HG03442 (cell line): Measurements from ENCODE around the gene ACAP3.

Experiments
- ATAC-seq: cut with Tn5 transposase; IDR thresholded peaks from one replicate; pipeline ENCODE4 v1.9.1; 2021; ENCODE audit warnings: mild to moderate bottlenecking, moderate library complexity; ENCODE audit not compliant: unreplicated experiment

ACAP3 gene

GRCh38 chr1:1332031-1332755 is 24.5 kb upstream of the ACAP3 start:
- no peak for ATAC-seq

GRCh38 chr1:1331068-1331965 is 23.6 kb upstream of the ACAP3 start, which contains the start of gene TAS1R3:
Gene TAS1R3, plus strand, starts transcription at chr1:1331280. Its CDS starts 66 bp downstream, at chr1:1331346.
- no peak for ATAC-seq

- ATAC-seq: no peak
Measured at GRCh38 chr1:1330366-1331067, 22.8 kb upstream of the ACAP3 start.

GRCh38 chr1:1329304-1330210 is 21.8 kb upstream of the ACAP3 start:
- no peak for ATAC-seq

- no peak for ATAC-seq
Measured at GRCh38 chr1:1328254-1328653, 20.5 kb upstream of the ACAP3 start.

GRCh38 chr1:1327291-1327690 is 19.6 kb upstream of the ACAP3 start:
- ATAC-seq: no peak

GRCh38 chr1:1326075-1326605 is 18.4 kb upstream of the ACAP3 start:
- no peak for ATAC-seq

GRCh38 chr1:1325288-1326074 is 17.8 kb upstream of the ACAP3 start:
- ATAC-seq: no peak

- peak; percentile 61 for ATAC-seq
Measured at GRCh38 chr1:1324524-1325287, 17.0 kb upstream of the ACAP3 start, which contains the start of the genes CPTP and INTS11. Gene CPTP, plus strand, starts transcription at chr1:1324802. Its CDS starts 2,109 bp downstream, at chr1:1326911. Gene INTS11, minus strand, starts transcription at chr1:1324660. Its CDS starts 52 bp downstream, at chr1:1324608.

- no peak for ATAC-seq
Measured at GRCh38 chr1:1324084-1324523, 16.4 kb upstream of the ACAP3 start.

- no peak for ATAC-seq
Measured at GRCh38 chr1:1322952-1323351, 15.2 kb upstream of the ACAP3 start.

- no peak for ATAC-seq
Measured at GRCh38 chr1:1322418-1322817, 14.7 kb upstream of the ACAP3 start.

GRCh38 chr1:1321477-1321876 is 13.7 kb upstream of the ACAP3 start:
- ATAC-seq: no peak

- no peak for ATAC-seq
Measured at GRCh38 chr1:1320666-1321448, 13.1 kb upstream of the ACAP3 start.

GRCh38 chr1:1319646-1319941 is 11.9 kb upstream of the ACAP3 start:
- no peak for ATAC-seq

GRCh38 chr1:1318777-1319645 is 11.3 kb upstream of the ACAP3 start:
- no peak for ATAC-seq
